Eye (tissue), 1 donor: ENCODE measurements around the gene MSMB.
"Not testable (repeated sequence)": the region's sequence is repeated elsewhere in the genome, so short reads cannot be mapped to it uniquely, and the experiment has no call there.

Experiments used
- DNase-seq: peaks from one replicate; pipeline ENCODE4 v3.0.0-alpha.2; 2015

MSMB gene, protein sequence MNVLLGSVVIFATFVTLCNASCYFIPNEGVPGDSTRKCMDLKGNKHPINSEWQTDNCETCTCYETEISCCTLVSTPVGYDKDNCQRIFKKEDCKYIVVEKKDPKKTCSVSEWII

DNA sequence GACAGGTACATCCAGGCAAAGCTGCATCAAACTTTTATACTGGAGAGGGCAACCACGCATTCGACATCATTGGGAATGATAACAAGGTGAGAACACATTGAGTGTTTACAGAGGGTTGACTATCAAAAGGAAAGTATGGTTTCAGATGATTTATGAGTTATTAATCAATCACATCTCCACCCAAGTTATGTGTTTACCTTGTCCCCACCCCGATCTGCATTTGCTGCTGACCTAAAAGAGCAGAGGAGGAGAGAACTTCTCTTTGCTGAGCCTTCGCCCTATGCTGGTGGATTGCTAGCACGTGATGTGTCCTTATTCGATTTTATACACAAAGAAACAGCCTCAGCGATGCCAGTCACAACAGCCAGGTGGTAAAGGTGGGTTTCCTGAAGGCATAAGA, at the start of gene MSMB:
Gene MSMB (minus strand): TSS at position 9 of the 400 bp plus-strand sequence. CDS start 32 bp downstream, outside the sequence.
- no peak for DNase-seq

DNA sequence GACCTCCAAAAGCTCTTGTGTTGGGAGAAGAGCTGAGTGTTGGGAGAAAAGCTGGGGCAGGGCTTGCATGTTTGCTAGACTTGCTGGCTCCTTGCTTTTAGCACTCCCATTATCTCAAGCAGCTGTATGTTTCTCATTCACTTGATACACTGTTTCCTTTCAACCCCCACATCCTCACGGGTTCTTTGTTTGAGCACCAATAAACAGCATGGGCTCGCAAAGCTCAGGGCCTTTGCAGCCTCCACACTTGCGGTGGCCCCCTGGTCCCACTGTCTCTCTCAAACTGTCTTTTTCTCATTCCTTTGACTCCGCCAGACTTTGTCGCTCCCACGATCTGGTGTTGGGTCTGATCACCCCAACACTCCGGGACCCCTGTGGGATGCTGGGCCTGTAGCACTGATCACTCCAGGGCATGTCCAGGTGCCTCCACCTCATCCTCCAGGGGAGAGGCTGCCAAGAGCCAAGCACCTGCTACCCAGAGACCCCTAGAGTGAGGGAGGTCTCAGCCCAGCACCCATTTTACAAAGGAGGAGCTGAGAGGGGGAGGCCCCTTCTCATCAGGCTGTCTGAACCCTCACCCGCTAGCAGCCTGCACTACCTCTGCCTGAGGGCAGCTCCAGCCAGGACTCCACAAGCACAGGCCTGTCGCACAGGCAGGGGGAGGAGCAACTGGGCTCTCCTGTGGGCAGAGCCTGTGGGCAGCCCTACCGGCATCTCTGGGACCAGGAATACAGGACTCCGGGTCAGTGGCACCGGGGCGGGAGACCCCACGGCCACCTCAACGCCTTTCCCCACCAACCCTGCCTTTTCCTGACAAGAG, 49.1 kb upstream of the MSMB start:
- DNase-seq: peak; percentile 9

GRCh38 chr10:46094197-46094500, 48.1 kb upstream of the MSMB start:
- no peak for DNase-seq

DNA sequence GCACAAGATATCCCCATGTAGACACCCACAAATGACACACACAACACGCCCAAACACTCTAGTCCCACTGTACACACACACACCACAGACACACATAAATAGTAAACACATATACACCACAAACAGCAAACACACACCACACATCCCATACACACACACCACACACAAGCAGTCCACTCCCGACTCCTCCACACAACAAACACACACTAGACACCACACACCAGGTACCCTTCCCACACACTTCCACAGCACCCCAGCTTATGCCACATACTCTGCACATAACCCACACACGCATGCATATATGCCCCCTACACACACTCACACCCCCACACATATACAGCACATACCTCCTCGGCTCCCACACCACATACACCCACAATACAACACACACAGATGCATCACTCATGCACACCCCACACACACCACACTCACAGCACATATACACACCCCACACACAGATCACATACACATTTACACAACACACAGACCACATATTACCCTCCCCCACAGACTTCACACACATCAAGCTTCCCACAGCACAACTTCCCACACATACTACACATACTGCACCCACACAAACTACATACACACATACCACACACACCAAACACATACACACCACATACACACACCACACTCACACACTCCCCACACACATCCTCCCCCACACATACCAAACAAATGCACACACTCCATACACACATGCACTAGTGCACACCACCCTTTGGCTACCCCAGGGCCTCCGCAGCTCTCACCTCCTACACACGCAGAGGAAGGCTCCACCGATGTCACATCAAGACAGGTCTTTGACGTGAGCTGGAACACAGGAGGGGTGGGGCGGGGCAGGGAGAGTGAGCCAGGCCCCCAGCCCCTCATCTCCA, 47.5 kb upstream of the MSMB start:
- not testable (repeated sequence) for DNase-seq

DNA sequence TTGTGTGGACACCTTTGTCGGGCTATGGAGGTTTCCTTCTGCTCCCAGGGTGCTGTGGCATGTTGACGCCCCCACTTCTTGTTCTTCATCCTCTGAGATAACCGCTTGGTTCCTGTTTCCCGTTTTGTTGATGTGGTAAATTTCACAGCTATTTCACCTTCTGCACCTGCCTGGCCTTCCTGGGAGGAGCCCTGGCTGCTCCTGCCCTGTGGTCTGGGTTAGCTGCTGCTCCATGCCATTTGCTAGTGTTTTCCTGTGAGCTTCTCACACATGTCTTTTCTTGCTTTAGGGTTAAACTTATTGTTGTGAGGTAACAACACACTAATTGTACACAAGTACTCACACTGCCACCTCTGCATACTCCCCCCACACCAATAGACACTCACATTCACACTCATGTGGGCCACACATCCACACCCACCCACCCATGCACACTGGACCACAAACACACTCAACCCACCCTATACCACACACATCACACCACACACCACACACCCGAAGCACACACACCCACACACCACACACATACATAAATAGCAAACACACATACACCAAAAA, 46.5 kb upstream of the MSMB start:
- DNase-seq: no peak

GRCh38 chr10:46091828-46092523, 45.9 kb upstream of the MSMB start:
- no peak for DNase-seq

GRCh38 chr10:46091080-46091827, 45.2 kb upstream of the MSMB start:
- no peak for DNase-seq

DNA sequence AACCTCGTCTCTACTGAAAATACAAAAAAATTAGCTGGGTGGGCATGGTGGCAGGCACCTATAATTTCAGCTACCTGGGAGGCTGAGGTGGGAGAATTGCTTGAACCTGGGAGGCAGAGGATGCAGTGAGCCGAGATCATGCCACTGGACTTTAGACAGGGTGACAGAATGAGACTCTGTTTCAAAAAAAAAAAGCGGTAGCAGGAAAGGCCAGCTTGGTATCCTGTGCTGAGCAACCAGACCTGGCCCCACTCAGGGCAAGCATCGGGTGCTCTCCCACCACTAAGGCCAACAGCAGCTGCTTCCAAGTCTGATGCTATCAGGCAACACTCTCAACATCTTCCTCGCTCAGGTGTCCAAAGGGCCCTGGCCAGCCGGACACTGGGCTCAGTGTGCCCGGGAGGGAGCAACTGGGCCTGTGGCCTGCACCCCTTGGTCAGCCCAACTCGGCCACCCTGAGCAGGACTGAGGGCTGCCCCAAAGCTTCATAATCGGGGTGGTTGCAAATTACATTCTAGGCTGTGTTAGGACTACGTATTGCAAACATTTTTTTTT, 44.3 kb upstream of the MSMB start:
- DNase-seq: no peak

GRCh38 chr10:46087381-46087780, 41.3 kb upstream of the MSMB start:
- DNase-seq: not testable (repeated sequence)

- no peak for DNase-seq
Measured at GRCh38 chr10:46084321-46085165, 38.5 kb upstream of the MSMB start.

DNA sequence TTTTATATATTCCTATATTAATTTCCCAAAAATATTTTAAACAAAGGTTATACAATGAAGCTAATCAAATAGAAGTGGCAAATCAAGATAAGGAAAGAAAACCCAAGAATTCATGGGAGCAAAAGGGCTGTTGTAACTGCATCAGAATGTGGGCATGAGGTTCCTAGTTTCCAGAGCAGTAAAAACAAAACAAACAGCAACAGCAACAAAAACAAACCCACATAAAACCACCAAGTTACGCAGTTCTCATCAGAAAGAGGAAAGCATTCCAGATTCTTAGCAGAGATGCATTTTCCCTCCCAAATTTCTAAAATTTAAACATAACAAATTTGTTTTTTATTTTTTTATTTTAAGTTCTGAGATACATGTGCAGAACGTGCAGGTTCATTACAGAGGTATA, 34.8 kb upstream of the MSMB start:
- no peak for DNase-seq

DNA sequence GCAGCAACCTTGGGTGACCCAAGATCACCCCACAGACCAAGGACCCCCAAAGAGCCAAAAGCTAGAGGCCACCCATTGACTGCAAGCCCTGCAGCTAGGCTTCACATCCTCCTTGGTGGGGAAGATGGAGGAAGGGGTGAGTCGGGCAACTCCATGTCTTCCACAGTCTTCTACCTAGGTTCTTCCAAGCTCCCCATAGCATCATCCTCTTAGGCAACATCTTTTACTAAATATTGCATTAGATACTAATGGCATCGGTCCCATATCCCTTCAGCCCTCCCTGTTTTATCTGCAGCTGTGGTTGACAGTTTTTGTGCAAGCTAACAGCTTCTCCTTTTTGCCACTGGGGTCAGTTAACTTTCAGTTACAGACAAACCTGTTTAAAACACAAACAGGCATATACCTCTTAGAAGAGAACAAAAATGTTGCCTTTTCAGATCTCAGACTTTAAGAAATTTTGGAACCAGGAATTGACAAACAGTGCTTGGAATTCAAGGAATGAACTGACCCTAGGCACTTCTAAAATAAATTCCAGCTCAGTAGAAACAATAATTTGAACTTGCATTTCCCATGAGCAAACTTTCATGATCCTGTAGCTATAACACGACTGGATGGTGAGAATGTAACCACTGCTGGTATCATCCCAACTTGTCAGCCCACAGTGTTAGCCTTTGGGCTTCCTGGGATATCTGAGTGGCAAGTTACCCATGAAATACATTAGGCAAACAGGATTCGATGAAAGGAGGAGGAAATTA, 33.9 kb upstream of the MSMB start:
- no peak for DNase-seq

GRCh38 chr10:46077731-46078413, 31.8 kb upstream of the MSMB start:
- no peak for DNase-seq

DNA sequence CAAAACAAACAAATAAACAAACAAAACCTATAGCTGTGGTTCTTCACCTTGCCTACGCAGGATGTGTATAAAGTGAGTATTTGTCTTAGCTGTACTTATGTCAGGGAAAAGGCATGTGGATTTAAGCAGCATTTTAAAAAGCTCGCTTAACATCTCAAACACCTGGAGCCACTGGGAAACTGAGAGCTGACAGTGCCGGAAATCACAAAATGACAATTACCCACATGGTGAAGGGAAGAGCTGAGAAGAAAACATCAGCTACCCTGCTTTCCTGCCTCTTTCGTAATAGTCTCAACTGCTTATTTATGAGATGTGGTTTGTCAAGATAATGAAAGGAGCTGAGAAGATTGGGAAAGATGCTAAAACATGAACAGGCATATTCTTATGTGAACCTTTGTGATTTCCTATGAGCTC, 31.1 kb upstream of the MSMB start:
- DNase-seq: no peak

- DNase-seq: no peak
Measured at GRCh38 chr10:46075869-46076268, 29.8 kb upstream of the MSMB start.

- DNase-seq: peak; percentile 24
Measured at GRCh38 chr10:46074196-46074946, 28.3 kb upstream of the MSMB start.

DNA sequence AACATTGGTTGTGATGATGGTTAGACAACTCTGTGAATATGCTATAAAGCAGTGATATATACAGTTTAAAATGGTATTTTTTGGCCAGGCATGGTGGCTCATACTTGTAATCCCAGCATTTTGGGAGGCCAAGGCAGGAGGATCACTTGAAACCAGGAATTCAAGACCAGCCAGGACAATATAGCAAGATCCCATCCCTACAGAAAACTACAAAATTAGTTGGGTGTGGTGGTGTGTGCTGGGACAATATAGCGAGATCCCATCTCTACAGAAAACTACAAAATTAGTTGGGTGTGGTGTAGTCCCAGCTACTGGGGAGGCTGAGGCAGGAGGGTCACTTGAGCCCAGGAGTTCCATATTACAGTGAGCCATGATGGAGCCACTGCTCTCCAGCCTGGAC, 27.5 kb upstream of the MSMB start:
- DNase-seq: no peak

DNA sequence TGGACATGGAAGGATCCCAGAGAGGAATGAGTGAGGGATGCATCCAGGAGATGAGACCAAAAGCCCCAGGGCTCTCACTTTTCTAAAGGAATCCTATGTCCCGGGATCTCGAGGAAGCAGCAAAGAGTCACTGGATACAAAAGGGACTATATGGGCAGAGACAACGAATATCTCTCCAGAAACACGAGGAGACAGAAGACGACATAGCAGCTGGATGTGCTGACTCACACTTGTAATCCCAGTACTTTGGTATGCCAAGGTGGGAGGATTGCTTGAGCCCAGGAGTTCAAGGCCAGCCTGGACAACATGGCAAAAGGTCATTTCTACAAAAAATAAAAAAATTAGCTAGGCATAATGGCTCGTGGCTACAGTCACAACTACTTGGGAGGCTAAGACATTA, 24.7 kb upstream of the MSMB start:
- no peak for DNase-seq
